Neural progenitor cell (in vitro differentiated cells): Measurements from ENCODE around the gene KIAA1191.

Source experiments
- EZH2 ChIP-seq: fragments of 200-600 bp; sonication (generic); IDR thresholded peaks from 2 replicates; pipeline ENCODE4 v1.6.1; 2017; ENCODE audit warnings: antibody characterized with exemption, mild to moderate bottlenecking, moderate library complexity
- EZH2phosphoT487 ChIP-seq: fragments of 200-600 bp; sonication (generic); IDR thresholded peaks from 2 replicates; pipeline ENCODE4 v1.6.1; 2017; ENCODE audit warnings: antibody characterized with exemption
- TF ChIP-seq, protein P1 (sequence below): fragments of 200-600 bp; sonication (generic); IDR thresholded peaks from 2 replicates; pipeline ENCODE4 v1.5.1; 2017; ENCODE audit warnings: antibody characterized with exemption, mild to moderate bottlenecking

DNA sequence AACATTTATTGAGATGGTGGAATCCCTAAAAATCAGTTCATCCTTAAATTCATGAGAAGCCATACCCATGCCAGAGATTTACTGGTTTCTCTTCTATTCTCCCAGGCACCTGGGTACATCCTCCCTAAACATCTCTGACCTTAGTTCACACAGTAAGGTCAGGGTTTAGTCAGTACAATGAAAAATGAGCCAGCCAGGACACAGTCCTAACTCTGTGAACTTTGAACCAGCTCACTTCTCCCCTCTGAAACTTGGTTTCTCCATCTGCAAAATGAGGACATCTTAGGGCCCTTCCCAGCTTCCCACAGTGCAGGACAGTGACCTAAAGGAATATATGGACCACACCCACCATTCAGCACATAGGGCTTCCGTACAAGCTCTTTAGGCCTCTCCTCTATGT is 24.9 kb upstream of the KIAA1191 start:
- TF ChIP-seq EZH2 = no peak
- TF ChIP-seq EZH2phosphoT487 = no peak
- TF ChIP-seq, protein P1, sequence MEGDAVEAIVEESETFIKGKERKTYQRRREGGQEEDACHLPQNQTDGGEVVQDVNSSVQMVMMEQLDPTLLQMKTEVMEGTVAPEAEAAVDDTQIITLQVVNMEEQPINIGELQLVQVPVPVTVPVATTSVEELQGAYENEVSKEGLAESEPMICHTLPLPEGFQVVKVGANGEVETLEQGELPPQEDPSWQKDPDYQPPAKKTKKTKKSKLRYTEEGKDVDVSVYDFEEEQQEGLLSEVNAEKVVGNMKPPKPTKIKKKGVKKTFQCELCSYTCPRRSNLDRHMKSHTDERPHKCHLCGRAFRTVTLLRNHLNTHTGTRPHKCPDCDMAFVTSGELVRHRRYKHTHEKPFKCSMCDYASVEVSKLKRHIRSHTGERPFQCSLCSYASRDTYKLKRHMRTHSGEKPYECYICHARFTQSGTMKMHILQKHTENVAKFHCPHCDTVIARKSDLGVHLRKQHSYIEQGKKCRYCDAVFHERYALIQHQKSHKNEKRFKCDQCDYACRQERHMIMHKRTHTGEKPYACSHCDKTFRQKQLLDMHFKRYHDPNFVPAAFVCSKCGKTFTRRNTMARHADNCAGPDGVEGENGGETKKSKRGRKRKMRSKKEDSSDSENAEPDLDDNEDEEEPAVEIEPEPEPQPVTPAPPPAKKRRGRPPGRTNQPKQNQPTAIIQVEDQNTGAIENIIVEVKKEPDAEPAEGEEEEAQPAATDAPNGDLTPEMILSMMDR = no peak
